ENCODE data around the gene GNB1L.

- TF ChIP-seq CTCF (CRISPR knock-in tag; IDR thresholded peaks at IDR 0.05) (no peak), BHLHE40 (IDR thresholded peaks at IDR 0.05; ENCODE audit: low read length) (no peak), BRCA1 (CRISPR knock-in tag; IDR thresholded peaks at IDR 0.05) (no peak), GTF2F1 (IDR thresholded peaks at IDR 0.05; ENCODE audit: low read length) (no peak), ADNP (CRISPR knock-in tag; IDR thresholded peaks at IDR 0.05) (no peak), ZNF234 (CRISPR knock-in tag; conservative IDR thresholded peaks at IDR 0.05) (no peak), ZNF670 (CRISPR knock-in tag; IDR thresholded peaks at IDR 0.05; ENCODE audit: borderline replicate concordance) (no peak), FOXK2 (IDR thresholded peaks at IDR 0.05) (no peak), ZBTB39 (CRISPR knock-in tag; IDR thresholded peaks at IDR 0.05) (no peak)
Observed at GRCh38 chr22:19872779-19873137, 18.1 kb upstream of the GNB1L start.

Data from HepG2 (cell line).